Retina (tissue), 1 donor: ENCODE results near the gene CNOT4.
A peak's percentile ranks its signal among the peaks of the same experiment; 100 is the strongest.
"Not testable (repeated sequence)": the region's sequence is repeated elsewhere in the genome, so short reads cannot be mapped to it uniquely, and the experiment has no call there.

ENCODE experiments used
- DNase-seq: peaks from one replicate; pipeline ENCODE4 v3.0.0-alpha.2; 2016

CNOT4 gene

GRCh38 chr7:135510592-135511183 is 786 bp upstream of the CNOT4 start:
- DNase-seq, result no peak

GRCh38 chr7:135509589-135509838 is 388 bp downstream of the CNOT4 start:
- no peak for DNase-seq

- peak; percentile 73 for DNase-seq
Measured at GRCh38 chr7:135508883-135509588, 866 bp downstream of the CNOT4 start.

- no peak for DNase-seq
Measured at GRCh38 chr7:135501402-135501801, 8.5 kb downstream of the CNOT4 start.

- DNase-seq, result no peak
Measured at GRCh38 chr7:135499818-135500217, 10.1 kb downstream of the CNOT4 start.

GRCh38 chr7:135497161-135497560 is 12.7 kb downstream of the CNOT4 start:
- not testable (repeated sequence) for DNase-seq

- no peak for DNase-seq
Measured at GRCh38 chr7:135493362-135493761, 16.5 kb downstream of the CNOT4 start.

- no peak for DNase-seq
Measured at GRCh38 chr7:135492151-135492550, 17.8 kb downstream of the CNOT4 start.

- no peak for DNase-seq
Measured at GRCh38 chr7:135490783-135491182, 19.1 kb downstream of the CNOT4 start.

- no peak for DNase-seq
Measured at GRCh38 chr7:135489791-135490190, 20.1 kb downstream of the CNOT4 start.

GRCh38 chr7:135486261-135486920 is 23.5 kb downstream of the CNOT4 start:
- DNase-seq, result no peak

GRCh38 chr7:135481598-135481979 is 28.3 kb downstream of the CNOT4 start:
- no peak for DNase-seq

GRCh38 chr7:135480966-135481597 is 28.8 kb downstream of the CNOT4 start:
- no peak for DNase-seq

- DNase-seq, result no peak
Measured at GRCh38 chr7:135475521-135475920, 34.4 kb downstream of the CNOT4 start.

GRCh38 chr7:135469705-135470104 is 40.2 kb downstream of the CNOT4 start:
- DNase-seq, result not testable (repeated sequence)

- DNase-seq, result no peak
Measured at GRCh38 chr7:135467207-135467711, 42.6 kb downstream of the CNOT4 start.

GRCh38 chr7:135466442-135467206 is 43.3 kb downstream of the CNOT4 start:
- DNase-seq, result no peak

- DNase-seq, result no peak
Measured at GRCh38 chr7:135463908-135464307, 46.0 kb downstream of the CNOT4 start.

- no peak for DNase-seq
Measured at GRCh38 chr7:135459951-135460567, 49.8 kb downstream of the CNOT4 start.

- no peak for DNase-seq
Measured at GRCh38 chr7:135459076-135459475, 50.8 kb downstream of the CNOT4 start.

GRCh38 chr7:135454060-135454459 is 55.8 kb downstream of the CNOT4 start:
- DNase-seq, result no peak

- no peak for DNase-seq
Measured at GRCh38 chr7:135449436-135449835, 60.5 kb downstream of the CNOT4 start.

GRCh38 chr7:135448753-135449152 is 61.1 kb downstream of the CNOT4 start:
- DNase-seq, result no peak
